Measurements from ENCODE around the gene MVK. TPM values are rescaled to one million over a fixed set of nuclear protein-coding genes. Genes with fewer than 3 reads are reported as not detected.

MVK gene
- total and polyA plus RNA-seq, 4 donors = 34.9 to 50.3 (median 41.4) TPM

GRCh38 chr12:109537136-109537535, 36.5 kb upstream of the MVK start (continued):
- TF ChIP-seq RXRA (IDR thresholded peaks at IDR 0.05) = no peak
- TF ChIP-seq YY1 (IDR thresholded peaks at IDR 0.05) = no peak
- TF ChIP-seq NR2F2 (IDR thresholded peaks at IDR 0.05) = no peak

GRCh38 chr12:109538191-109538863, 35.3 kb upstream of the MVK start:
- no peaks in the 10 kb centered on the region for H3K4me1 ChIP-seq (ENCODE audit: control insufficient read depth in 4 of 4, insufficient read depth in 4 of 4, low read length in 3 of 4)
- no peak for DNase-seq (ENCODE audit: low spot score)
- TF ChIP-seq FOXA1 (IDR thresholded peaks at IDR 0.05) = no peak
- no peak for TF ChIP-seq HNF4A (conservative IDR thresholded peaks at IDR 0.05)
- TF ChIP-seq YY1 (IDR thresholded peaks at IDR 0.05) = no peak
- TF ChIP-seq RXRA (IDR thresholded peaks at IDR 0.05) = no peak
- no peak for TF ChIP-seq CTCF (IDR thresholded peaks at IDR 0.05; ENCODE audit: low read depth, low read length, missing input control)
- TF ChIP-seq TAF1 (conservative IDR thresholded peaks at IDR 0.05) = no peak
- no peak for TF ChIP-seq HNF4G (IDR thresholded peaks at IDR 0.05)
- no peak for TF ChIP-seq MAX (IDR thresholded peaks at IDR 0.05)
- no peak for TF ChIP-seq REST (IDR thresholded peaks at IDR 0.05)
- no peak for TF ChIP-seq RAD21 (IDR thresholded peaks at IDR 0.05)
- no peak for TF ChIP-seq FOXA2 (IDR thresholded peaks at IDR 0.05)
- no peak overlapping the region for H3K9ac ChIP-seq (ENCODE audit: low read depth in 1 of 2, low read length in 2 of 2)
- H3K36me3 ChIP-seq (ENCODE audit: control insufficient read depth in 4 of 4, insufficient read depth in 3 of 4, low read depth in 1 of 4, low read length in 3 of 4) = peaks cover 0 to 17% (median 3%) of the 10 kb centered on the region in 4 donors
- H3K27me3 ChIP-seq (ENCODE audit: control insufficient read depth in 4 of 4, insufficient read depth in 4 of 4, low read length in 3 of 4) = no peaks in the 10 kb centered on the region
- no peaks in the 10 kb centered on the region for H3K9me3 ChIP-seq (ENCODE audit: control insufficient read depth in 4 of 4, low read length in 3 of 4)
- H3K27ac ChIP-seq (ENCODE audit: low read depth in 1 of 2, low read length in 2 of 2) = no peak overlapping the region
- WGBS = 82% methylated on average over 16 of the region's 16 CpGs
- no peak overlapping the region for H3K4me3 ChIP-seq (ENCODE audit: low read depth in 1 of 3, low read length in 3 of 3)

- Histone ChIP-seq H3K9ac (ENCODE audit: low read depth in 1 of 2, low read length in 2 of 2) (no peak overlapping the region), H3K36me3 (ENCODE audit: control insufficient read depth in 4 of 4, insufficient read depth in 3 of 4, low read depth in 1 of 4, low read length in 3 of 4) (peaks cover 0 to 9% (median 0%) of the 10 kb centered on the region in 4 donors), H3K4me1 (ENCODE audit: control insufficient read depth in 4 of 4, insufficient read depth in 4 of 4, low read length in 3 of 4) (no peaks in the 10 kb centered on the region), H3K9me3 (ENCODE audit: control insufficient read depth in 4 of 4, low read length in 3 of 4) (no peaks in the 10 kb centered on the region), H3K27ac (ENCODE audit: low read depth in 1 of 2, low read length in 2 of 2) (no peak overlapping the region), H3K27me3 (ENCODE audit: control insufficient read depth in 4 of 4, insufficient read depth in 4 of 4, low read length in 3 of 4) (no peaks in the 10 kb centered on the region), H3K4me3 (ENCODE audit: low read depth in 1 of 3, low read length in 3 of 3) (no peak overlapping the region)
- 66% methylated on average over 9 of the region's 9 CpGs for WGBS
- no peak for DNase-seq (ENCODE audit: low spot score)
- TF ChIP-seq YY1 (IDR thresholded peaks at IDR 0.05) (no peak), JUND (IDR thresholded peaks at IDR 0.05) (no peak), CTCF (IDR thresholded peaks at IDR 0.05; ENCODE audit: low read depth, low read length, missing input control) (no peak), MAX (IDR thresholded peaks at IDR 0.05) (no peak), ATF3 (IDR thresholded peaks at IDR 0.05) (no peak), TAF1 (conservative IDR thresholded peaks at IDR 0.05) (no peak), NR2F2 (IDR thresholded peaks at IDR 0.05) (no peak), SP1 (IDR thresholded peaks at IDR 0.05) (no peak), EGR1 (IDR thresholded peaks at IDR 0.05; ENCODE audit: low read depth in 2 of 2) (no peak), HNF4A (conservative IDR thresholded peaks at IDR 0.05) (no peak), GABPA (IDR thresholded peaks at IDR 0.05 in 1 of 2, conservative IDR thresholded peaks at IDR 0.05 in 1 of 2) (no peak)
These were observed 34.1 kb upstream of the MVK start for GRCh38 chr12:109539508-109539907.

Data from liver (tissue), 9 donors.